HG03439 (cell line): Measurements from ENCODE around the gene NUDT9.
"Not testable (repeated sequence)": the region's sequence is repeated elsewhere in the genome, so short reads cannot be mapped to it uniquely, and the experiment has no call there.

Experiments
- ATAC-seq: cut with Tn5 transposase; IDR thresholded peaks from one replicate; pipeline ENCODE4 v1.9.1; 2021; ENCODE audit warnings: mild to moderate bottlenecking, moderate library complexity; ENCODE audit not compliant: unreplicated experiment

NUDT9 gene, protein sequence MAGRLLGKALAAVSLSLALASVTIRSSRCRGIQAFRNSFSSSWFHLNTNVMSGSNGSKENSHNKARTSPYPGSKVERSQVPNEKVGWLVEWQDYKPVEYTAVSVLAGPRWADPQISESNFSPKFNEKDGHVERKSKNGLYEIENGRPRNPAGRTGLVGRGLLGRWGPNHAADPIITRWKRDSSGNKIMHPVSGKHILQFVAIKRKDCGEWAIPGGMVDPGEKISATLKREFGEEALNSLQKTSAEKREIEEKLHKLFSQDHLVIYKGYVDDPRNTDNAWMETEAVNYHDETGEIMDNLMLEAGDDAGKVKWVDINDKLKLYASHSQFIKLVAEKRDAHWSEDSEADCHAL

DNA sequence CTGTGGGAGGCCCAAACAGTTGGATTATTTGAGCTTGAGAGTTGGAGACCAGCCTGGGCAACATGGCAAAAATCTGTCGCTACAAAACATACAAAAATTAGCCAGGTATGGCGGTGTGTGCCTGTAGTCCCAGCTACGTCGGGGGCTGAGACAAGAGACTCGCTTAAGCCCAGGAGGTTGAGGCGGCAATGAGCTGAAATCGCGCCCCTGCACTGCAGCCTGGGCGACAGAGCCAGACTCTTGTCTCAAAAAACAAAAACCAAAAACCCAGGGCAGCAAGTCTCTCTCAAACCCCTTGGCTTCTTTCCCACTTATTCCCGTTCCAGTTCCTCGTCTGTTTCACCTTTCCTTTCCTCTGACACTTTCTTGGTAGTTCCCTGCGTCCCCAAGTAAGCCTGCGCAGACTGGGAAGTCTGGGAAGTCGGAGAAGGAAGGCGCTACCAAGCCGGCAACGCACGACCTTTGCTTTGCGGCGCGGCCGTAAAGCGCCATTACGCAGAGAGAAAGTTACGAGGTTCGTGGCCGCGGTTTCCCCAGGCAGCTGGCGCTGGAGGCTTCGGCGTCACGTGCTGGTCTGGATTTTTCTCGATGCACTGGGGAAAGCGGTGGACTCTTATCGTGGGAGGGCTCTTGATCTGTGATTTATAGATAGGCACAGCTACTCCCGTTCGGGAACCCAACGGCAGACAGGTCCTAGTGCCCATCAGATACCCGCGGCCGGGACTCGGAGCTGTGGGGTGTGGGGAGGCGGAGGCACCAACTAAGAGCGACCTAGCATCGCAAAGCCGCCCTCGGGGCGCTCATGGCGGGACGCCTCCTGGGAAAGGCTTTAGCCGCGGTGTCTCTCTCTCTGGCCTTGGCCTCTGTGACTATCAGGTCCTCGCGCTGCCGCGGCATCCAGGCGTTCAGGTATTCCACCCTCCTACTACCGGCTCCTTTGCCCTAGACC is at the start of gene NUDT9:
Gene NUDT9 (plus strand): TSS at position 470 of the 949 bp plus-strand sequence. CDS start 333 bp downstream, at position 803.
- ATAC-seq, result peak; percentile 87

DNA sequence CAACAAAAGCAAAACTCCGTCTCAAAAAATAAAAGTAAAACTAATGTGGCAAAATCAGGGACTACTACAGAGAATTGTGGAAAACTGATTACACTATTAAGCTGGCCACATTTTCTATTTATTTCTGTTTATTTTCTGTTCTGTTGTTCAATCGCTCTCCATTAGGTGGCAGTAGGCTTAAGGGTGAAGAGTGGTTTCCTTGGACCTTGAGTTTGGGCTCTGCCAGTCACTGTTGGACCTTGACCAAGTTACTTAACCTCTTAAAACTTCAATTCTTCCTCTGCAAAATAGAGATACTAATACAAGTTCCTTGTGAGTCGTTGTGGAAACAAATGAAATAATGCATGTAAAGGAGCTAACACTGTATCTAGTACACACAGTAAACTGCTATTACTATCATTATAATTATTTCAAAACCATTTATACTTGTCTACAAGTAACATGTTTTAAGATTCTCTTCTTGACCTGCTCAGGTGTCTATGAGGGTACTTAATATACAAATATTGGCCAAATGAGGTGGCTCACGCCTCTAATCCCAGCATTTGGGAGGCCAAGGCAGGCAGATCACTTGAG is 46.6 kb upstream of the NUDT9 start:
- peak; percentile 68 for ATAC-seq

DNA sequence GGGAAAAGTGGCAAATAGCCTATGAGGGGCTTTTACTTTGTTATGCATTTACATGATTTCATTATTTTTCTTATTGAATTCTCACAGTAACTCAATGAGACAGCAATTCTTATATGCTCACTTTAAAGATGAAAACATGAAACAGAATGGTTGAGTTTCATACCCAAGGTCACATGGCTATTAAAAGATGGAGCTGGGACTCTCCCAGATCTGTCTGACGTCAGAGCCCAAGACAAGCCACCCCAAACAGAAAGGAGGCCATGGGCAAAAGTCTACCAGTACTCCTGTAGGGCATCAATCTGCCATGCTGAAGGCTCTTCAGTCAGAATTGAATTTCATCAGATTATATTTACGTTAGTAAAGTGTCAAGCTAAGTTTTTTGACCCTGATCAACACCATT is 44.6 kb upstream of the NUDT9 start:
- ATAC-seq, result no peak

DNA sequence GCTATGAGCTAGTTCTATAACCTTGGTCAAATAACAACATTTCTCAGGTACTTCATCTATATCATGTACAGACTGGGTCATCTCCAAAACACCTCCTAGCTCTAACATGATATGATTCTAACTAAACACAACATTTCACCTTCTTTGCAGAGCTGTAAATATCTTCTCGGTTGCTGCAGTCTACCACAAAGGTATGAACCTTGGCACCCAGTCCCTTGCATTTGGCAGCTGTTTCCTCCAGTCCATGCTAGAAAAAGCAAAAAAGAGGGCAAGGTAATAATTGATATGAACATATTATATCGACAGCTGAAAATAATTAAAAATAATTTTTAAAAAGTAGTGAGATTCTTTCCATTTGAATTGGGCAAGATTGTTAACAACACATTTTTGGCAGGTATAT is 40.3 kb upstream of the NUDT9 start:
- no peak for ATAC-seq

DNA sequence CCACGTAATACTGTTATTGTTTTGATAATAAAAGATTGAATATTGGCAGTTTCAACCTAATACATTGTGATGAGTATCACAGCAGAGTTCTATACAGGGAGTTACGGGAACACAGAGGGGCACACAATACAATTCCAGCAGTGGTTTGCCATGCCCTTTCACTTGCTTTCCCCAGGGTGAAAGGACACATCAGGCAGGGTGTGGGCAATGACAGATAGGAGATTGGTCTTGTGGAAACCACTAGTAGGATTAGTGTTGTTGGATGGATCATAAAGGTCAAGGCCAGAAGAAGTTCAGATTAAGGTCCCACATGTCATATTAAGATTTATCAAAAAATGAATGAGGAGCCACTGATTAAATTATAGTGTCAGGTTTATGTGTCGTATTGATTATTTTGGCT is 39.4 kb upstream of the NUDT9 start:
- ATAC-seq, result no peak

DNA sequence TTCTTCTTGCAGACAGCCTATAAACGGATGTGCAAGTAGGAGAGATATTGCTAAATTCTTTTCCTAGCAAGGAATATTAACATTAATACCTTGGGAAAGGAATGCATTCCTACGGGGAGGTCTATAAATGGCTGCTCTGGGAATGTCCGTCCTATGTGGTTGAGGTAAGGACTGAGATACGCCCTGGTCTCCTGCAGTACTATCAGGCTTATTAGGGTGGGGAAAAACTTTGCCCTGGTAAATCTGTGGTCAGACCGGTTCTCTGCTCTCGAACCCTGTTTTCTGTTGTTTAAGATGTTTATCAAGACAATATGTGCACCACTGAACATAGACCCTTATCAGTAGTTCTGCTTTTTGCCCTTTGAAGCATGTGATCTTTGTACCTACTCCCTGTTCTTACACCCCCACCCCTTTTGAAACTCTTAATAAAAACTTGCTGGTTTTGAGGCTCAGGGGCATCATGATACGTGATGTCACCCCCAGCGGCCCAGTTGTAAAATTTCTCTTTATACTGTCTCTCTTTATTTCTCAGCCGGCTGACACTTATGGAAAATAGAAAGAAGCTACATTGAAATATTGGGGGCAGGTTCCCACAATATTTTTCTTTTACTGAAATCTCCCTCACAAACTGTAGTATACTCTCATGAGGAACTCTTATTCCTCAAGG is 37.8 kb upstream of the NUDT9 start:
- ATAC-seq, result not testable (repeated sequence)

DNA sequence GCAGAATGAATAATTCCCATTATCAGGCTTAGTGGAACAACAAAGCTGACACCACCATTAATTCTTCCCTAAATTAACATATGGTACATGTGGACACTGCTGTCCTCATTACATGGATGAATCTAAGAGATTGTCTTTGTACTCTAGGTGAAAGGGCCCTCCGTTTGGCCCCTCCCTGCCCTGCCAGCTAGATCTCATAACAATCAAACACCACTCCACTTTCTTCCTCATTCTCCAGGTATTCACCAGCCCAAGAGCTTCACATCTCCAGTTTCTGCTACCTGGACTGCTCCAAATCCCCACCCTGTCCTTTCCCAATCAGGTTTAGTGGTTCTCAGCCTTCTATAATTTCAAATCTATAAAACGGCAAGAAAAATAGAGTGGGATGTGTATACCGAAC is 35.1 kb upstream of the NUDT9 start:
- ATAC-seq, result no peak

DNA sequence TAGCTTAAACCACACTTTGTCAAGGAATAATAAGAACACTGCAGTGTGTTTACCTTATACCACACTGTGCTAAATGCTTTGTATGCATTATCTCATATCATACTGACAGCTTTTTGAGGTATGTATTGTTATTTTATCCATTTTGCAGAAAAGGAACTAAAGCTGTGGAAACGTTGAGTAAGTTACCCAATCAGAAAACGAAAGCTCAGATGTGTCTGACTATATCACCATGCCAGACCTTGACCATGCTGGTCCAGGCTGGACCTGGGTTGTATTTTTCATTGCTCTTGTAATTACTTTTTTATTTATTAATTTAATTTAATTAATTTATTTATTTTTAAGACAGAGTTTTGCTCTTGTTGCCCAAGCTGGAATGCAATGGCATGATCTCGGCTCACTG is 33.5 kb upstream of the NUDT9 start:
- no peak for ATAC-seq

DNA sequence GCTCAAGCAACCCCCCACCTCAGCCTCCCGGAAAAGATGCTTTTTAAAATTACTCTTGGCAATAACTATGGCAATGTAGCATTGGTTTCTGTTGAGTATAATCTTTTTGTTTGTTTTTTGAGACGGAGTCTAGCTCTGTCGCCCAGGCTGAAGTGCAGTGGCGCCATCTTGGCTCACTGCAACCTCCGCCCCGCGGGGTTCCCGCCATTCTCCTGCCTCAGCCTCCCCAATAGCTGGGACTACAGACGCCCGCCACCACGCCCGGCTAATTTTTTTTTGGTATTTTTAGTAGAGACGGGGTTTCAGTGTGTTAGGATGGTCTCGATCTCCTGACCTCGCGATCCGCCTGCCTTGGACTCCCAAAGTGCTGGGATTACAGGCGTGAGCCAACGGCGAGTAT is 32.3 kb upstream of the NUDT9 start:
- not testable (repeated sequence) for ATAC-seq

DNA sequence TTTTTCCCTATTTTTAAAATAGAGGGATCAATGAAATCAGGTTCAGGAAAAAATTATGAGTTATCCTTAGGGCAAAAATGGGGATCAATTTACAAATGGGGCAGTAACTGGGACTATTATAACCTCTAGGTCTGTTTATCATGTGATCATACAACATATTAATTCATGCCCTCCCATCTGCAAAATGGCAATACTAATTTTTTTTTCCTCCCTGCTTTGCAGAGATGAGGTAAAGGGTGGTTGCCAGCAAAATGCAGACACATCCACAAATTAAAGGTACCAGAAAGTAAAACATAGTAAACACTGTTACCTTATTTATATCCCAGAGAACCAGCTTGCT is 31.9 kb upstream of the NUDT9 start:
- ATAC-seq, result no peak

DNA sequence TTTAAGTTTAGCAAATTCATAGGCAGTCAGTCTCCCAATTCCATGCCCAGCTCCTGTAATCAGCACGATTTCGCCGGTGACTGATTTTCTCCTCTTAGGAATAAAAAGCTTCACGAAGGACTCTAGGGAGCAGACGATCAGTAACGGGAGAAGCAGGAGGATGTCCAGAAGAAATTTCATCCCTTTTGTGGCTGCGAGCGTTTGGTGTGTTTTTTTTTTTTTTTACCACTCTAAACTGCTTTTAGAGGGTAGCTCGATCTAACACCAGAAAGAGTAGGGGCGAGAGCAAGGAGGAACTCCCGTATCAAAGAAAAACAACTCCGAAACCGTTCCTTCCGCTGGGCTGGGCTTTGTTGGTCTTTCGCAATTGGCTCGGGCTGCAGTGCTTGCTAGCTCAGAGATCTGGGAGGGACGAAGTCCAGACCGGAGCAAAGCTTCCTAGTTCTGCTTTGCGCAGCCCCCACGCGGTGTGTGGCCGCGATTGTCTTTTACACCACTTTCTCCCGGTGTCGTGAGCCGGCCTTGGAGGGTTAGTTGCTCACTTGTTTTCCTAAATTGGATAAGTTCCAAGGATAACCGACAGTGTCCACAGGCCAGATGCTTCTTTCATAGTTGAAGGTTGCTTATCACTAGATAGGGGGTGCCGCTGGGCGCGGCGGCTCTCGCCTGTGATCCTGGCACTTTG is 31.3 kb upstream of the NUDT9 start, which contains the start of gene HSD17B11:
Gene HSD17B11 (minus strand): TSS at position 298 of the 685 bp plus-strand sequence. CDS start 118 bp downstream, at position 180.
- ATAC-seq, result peak; percentile 100

DNA sequence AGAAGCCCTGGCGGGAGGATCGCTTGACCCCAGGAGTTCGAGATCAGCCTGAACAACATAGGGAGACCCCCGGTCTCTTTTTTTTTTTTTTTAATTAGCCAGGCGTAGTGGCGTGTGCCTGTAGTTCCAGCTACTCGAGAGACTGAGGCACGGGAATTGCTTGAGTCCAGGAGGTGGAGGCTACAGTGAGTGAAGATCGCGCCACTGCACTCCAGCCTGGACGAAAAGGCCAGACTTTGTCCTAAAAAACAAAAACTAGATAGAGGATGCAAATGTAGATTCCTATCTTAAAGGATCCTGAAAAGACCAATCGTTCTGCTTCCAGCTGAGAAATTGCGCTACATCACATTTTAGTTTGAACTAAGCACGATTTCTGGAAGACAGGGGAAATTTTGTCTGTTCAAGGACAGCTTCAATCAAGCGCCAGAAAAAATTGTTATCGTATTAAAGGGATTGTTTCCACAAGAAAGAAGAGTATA is 30.8 kb upstream of the NUDT9 start:
- ATAC-seq, result peak; percentile 6

DNA sequence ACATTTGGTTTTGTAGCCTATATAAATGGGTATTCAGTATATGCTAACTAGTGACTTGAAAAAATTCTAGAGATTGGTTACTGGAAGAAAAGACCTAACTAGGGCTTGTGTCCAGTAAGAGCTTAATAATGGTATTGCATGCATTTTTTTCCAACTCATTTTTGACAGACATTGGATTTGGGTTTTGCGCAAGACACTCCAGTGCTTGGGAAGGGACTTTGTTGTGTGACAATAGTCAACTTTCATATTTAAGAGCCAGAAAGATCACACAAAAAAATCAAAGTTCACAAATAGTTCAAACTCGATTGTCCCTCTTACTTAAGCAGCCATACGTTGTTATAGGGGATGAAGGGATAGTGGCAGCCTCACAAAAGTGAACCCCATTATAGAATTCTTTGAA is 30.2 kb upstream of the NUDT9 start:
- no peak for ATAC-seq

DNA sequence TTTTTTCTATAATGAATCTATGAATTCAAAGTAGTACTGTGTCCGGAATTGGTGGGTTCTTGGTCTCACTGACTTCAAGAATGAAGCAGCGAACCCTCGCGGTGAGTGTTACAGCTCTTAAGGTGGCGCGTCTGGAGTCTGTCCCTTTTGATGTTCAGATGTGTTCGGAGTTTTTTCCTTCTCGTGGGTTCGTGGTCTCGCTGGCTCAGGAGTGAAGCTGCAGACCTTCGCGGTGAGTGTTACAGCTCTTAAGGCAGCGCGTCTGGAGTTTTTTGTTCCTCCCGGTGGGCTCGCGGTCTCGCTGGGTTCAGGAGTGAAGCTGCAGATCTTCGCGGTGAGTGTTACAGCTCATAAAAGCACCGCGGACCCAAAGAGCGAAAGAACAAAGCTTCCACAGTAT is 27.3 kb upstream of the NUDT9 start:
- not testable (repeated sequence) for ATAC-seq

DNA sequence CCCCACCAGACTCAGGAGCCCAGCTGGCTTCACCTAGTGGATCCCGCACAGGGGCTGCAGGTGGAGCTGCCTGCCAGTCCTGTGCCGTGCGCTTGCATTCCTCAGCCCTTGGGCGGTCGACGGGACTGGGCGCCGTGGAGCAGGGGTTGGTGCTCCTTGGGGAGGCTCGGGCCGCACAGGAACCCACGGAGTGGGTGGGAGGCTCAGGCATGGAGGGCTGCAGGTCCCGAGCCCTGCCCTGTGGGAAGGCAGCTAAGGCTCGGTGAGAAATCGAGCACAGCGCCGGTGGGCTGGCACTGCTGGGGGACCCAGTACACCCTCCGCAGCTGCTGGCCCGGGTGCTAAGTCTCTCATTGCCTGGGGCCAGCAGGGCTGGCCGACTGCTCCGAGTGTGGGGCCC is 26.5 kb upstream of the NUDT9 start:
- not testable (repeated sequence) for ATAC-seq

DNA sequence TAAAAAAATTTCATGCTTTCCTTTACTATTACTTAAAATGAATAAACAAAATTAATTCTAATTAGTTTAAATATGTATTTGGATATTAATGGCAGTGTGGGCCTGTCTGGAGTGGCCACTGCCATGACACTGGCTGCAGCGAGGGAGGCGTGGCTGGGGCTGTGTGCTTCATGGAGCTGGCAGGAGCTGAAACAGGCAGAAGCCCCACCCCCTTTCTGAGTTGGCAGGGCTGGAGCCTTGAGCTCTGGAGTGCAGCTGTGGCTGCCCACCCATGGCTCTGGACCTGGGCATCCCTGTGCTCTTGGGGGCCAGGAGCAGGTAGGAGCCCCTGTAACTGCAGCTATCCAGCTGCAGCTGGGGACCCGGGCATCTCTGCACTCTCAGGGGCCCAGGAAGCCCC is 23.2 kb upstream of the NUDT9 start:
- no peak for ATAC-seq

DNA sequence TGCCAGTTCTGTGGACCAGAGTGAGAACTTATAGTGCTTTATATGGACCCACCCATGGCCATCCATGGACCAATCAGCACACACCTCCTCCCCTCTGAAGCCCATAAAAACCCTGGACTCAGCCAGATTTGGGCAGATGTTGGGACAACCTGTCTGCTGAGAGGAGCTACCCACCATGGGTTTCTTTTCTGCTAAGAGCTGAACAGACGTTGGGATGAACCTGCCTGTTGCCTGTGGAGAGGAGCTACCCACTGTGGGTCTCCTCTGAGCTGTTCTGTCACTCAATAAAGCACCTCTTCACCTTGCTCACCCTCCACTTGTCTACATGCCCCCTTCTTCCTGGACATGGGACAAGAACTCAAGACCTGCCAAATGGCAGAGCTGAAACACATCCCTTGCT is 22.4 kb upstream of the NUDT9 start:
- no peak for ATAC-seq

DNA sequence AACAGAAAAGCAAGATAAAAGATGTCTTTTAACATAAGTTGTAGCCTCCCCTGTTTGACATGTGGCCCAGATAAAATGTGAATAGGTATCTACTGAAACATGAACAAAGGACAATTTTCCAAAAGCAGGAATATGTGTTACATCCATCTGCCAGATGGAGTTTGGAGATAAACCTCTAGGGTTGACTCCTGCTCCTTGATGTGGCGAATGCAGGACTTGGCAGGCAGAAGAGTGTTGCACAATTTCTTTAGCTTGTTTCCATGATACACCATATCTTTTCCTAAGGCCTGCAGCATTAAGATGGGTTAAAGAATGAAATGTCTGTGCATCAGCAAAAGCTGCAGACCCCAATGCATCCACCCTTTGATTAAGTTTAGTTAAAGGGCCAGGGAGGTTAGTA is 18.6 kb upstream of the NUDT9 start:
- ATAC-seq, result not testable (repeated sequence)

DNA sequence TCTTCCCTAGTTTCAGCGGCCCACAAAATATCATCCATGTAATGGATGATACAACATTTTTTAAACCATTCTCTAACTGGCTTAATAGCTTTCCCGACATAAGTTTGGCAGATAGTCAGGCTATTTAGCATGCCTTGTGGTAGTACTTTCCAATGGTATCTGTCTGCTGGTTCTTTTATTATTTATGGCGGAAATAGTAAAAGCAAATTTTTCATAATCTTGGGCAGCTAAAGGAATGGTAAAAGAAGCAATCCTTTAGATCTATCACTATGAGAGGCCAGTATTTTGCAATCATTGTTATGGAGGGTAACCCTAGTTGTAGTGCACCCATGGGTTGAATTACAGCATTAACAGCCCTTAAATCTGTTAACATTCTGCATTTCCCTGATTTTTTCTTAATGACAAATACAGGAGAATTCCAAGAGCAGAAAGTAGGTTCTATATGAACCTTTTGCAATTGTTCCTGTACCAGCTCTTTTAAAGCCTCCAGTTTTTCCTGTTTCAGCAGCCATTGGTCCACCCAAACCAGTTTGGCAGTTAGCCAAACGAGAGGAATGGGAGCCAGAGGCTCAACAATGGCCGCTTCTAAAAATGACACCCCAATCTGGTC is 17.1 kb upstream of the NUDT9 start:
- no peak for ATAC-seq

DNA sequence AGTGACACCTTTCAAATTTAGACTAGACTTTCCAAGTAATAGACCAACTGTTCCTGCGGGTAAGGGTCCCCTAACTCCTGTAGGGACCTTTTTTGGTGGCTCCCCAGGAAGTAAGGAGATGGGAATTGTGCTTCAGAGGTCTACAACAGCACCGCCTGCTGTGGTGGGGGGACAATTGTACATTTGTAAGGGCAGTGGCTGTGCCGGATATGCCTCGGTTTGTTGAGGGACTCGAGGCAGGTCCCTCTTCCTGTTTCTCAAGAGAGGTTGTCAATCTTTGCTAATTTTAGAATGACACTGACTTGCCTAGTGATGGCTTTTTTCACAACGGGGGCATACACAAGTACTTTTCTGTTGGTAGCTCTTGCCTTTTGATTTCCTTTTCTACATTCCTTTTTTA is 15.9 kb upstream of the NUDT9 start:
- ATAC-seq, result no peak
